SU-DHL-6 (cell line): ENCODE data around the gene PIK3R1.

Experiments used
- H2AFZ ChIP-seq: fragments of 200-600 bp; sonication (generic); 2 replicates; pipeline ENCODE4 v1.6.1; 2014; ENCODE audit warnings: low read depth, mild to moderate bottlenecking, moderate library complexity, mixed read lengths, antibody characterized with exemption, low read length; ENCODE audit not compliant: severe bottlenecking
- H3F3A ChIP-seq: fragments of 200-600 bp; shearing (Covaris generic); 2 replicates; pipeline ENCODE4 v1.6.0; 2016; ENCODE audit warnings: antibody characterized with exemption, mild to moderate bottlenecking; ENCODE audit not compliant: insufficient read depth
- H3K27ac ChIP-seq: fragments of 200-600 bp; sonication (generic); 2 replicates; pipeline ENCODE4 v1.5.1; 2016; ENCODE audit warnings: low read depth, mild to moderate bottlenecking, low read length, moderate library complexity, mixed read lengths
- H3K27me3 ChIP-seq: fragments of 200-600 bp; sonication (generic), shearing (Covaris generic); 2 replicates; pipeline ENCODE4 v1.6.0; 2014; ENCODE audit warnings: mild to moderate bottlenecking, low read length
- H3K36me3 ChIP-seq: fragments of 200-600 bp; sonication (generic); 2 replicates; pipeline ENCODE4 v1.6.1; 2014; ENCODE audit warnings: mild to moderate bottlenecking, low read length, mixed read lengths
- H3K4me2 ChIP-seq: fragments of 300-600, 200-600 bp; shearing (Covaris generic), sonication (generic); 2 replicates; pipeline ENCODE4 v1.6.0; 2014; ENCODE audit warnings: low read length, low read depth, mild to moderate bottlenecking; ENCODE audit not compliant: poor library complexity, severe bottlenecking
- H3K4me3 ChIP-seq: fragments of 200-600 bp; sonication (generic); 2 replicates; pipeline ENCODE4 v1.5.1; 2014; ENCODE audit warnings: antibody characterized with exemption, low read length, mild to moderate bottlenecking, mixed read lengths; ENCODE audit not compliant: insufficient read depth, poor library complexity, severe bottlenecking
- H3K79me2 ChIP-seq: fragments of 200-600 bp; sonication (generic); 2 replicates; pipeline ENCODE4 v1.6.1; 2014; ENCODE audit warnings: mild to moderate bottlenecking, low read length, moderate library complexity; ENCODE audit not compliant: insufficient read depth
- H3K9ac ChIP-seq: fragments of 200-600 bp; sonication (generic); 2 replicates; pipeline ENCODE4 v1.7.0; 2014; ENCODE audit warnings: mild to moderate bottlenecking, low read length
- H3K9me2 ChIP-seq: fragments of 200-600 bp; sonication (generic); replicated peaks from 2 replicates; pipeline ENCODE4 v1.6.1; 2014; ENCODE audit warnings: low read length; ENCODE audit not compliant: insufficient read depth
- H3K9me3 ChIP-seq: fragments of 200-600 bp; sonication (generic); 2 replicates; pipeline ENCODE4 v1.6.1; 2014; ENCODE audit warnings: low read length, mixed read lengths; ENCODE audit not compliant: insufficient read depth
- H4K20me1 ChIP-seq: fragments of 200-600 bp; sonication (generic); 2 replicates; pipeline ENCODE4 v1.6.1; 2014; ENCODE audit warnings: low read depth, mild to moderate bottlenecking, antibody characterized with exemption, low read length, moderate library complexity, mixed read lengths
- CTCF ChIP-seq: fragments of 200-600 bp; sonication (generic); IDR thresholded peaks from one replicate; pipeline ENCODE4 v1.5.1; 2017; ENCODE audit warnings: antibody characterized with exemption, mild to moderate bottlenecking, low read length, moderate library complexity; ENCODE audit not compliant: insufficient read depth, poor library complexity, severe bottlenecking
- EZH2phosphoT487 ChIP-seq: fragments of 200-600 bp; sonication (generic), shearing (Covaris generic); conservative IDR thresholded peaks from 2 replicates; pipeline ENCODE4 v1.6.1; 2018; ENCODE audit warnings: mild to moderate bottlenecking, antibody characterized with exemption, low read length, moderate library complexity, mixed read lengths

PIK3R1 gene

GRCh38 chr5:68318955-68319705 lies 103.6 kb downstream of the PIK3R1 start:
- H3K27ac ChIP-seq: no peak overlapping the region
- no peaks in the 10 kb centered on the region for H3K9me3 ChIP-seq
- no peaks in the 10 kb centered on the region for H3K27me3 ChIP-seq
- no peak overlapping the region for H3K9ac ChIP-seq
- H3K36me3 ChIP-seq: no peaks in the 10 kb centered on the region
- no peaks in the 10 kb centered on the region for H3K9me2 ChIP-seq
- no peak overlapping the region for H2AFZ ChIP-seq
- no peaks in the 10 kb centered on the region for H3F3A ChIP-seq
- no peak overlapping the region for H3K4me2 ChIP-seq
- H3K4me3 ChIP-seq: no peak overlapping the region
- no peaks in the 10 kb centered on the region for H4K20me1 ChIP-seq
- no peaks in the 10 kb centered on the region for H3K79me2 ChIP-seq
- no peak for TF ChIP-seq EZH2phosphoT487
- TF ChIP-seq CTCF: no peak

- Histone ChIP-seq H3K27ac (no peak overlapping the region), H3K27me3 (no peaks in the 10 kb centered on the region), H3K4me3 (no peak overlapping the region), H3K9me2 (no peaks in the 10 kb centered on the region), H4K20me1 (no peaks in the 10 kb centered on the region), H3K9me3 (no peaks in the 10 kb centered on the region), H3K79me2 (no peaks in the 10 kb centered on the region), H2AFZ (no peak overlapping the region), H3K9ac (no peak overlapping the region), H3K36me3 (no peaks in the 10 kb centered on the region), H3F3A (no peaks in the 10 kb centered on the region), H3K4me2 (no peak overlapping the region)
- TF ChIP-seq EZH2phosphoT487 (no peak), CTCF (no peak)
These were observed 104.3 kb downstream of the PIK3R1 start for GRCh38 chr5:68319706-68320412.

DNA sequence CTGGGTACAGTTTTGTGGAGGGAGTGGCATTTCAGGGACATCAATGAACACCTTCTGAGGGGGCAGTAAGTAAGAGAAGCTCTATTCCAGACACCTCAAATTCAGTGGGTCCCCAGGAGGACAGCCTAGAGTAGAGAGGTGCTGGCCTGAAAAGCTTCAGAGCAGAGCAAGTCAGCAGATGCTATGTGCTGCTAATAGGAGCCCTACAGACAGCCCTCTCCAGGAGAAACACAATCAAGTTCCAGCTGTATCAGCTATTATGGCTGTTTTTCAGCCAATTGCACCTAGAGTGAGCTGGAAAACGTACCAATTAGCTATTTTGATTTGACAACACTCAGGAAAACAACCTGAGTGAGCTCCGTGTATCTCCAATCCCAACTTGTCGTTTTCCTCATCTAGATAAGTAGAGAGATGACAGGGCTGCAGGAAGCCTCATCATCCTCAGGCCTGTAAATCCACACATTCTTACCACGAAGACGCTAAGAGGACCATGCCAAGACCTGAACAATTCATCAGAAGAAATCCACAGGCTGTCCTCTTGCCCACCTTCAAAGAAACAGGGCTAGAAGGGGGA lies 104.9 kb downstream of the PIK3R1 start:
- Histone ChIP-seq H3F3A (no peaks in the 10 kb centered on the region), H3K27ac (no peak overlapping the region), H3K4me2 (no peak overlapping the region), H3K4me3 (no peak overlapping the region), H3K27me3 (no peaks in the 10 kb centered on the region), H3K9ac (no peak overlapping the region), H3K36me3 (no peaks in the 10 kb centered on the region), H2AFZ (no peak overlapping the region), H3K9me3 (no peaks in the 10 kb centered on the region), H3K79me2 (no peaks in the 10 kb centered on the region), H3K9me2 (no peaks in the 10 kb centered on the region), H4K20me1 (no peaks in the 10 kb centered on the region)
- no peak for TF ChIP-seq CTCF
- no peak for TF ChIP-seq EZH2phosphoT487
